Endodermal cell (in vitro differentiated cells): Measurements from ENCODE around the gene NTSR1. TPM values are rescaled to one million over a fixed set of nuclear protein-coding genes. Genes with fewer than 3 reads are reported as not detected.

Experiments used
- DNase-seq: peaks from one replicate; pipeline ENCODE4 v3.0.0-alpha.2; 2017
- H3K27ac ChIP-seq: 2 replicates; pipeline ENCODE4 v1.5.1; 2013; ENCODE audit warnings: mild to moderate bottlenecking, low read depth, low read length, moderate library complexity
- H3K27me3 ChIP-seq: 2 replicates; pipeline ENCODE4 v1.6.1; 2013; ENCODE audit warnings: mild to moderate bottlenecking, low read length, moderate library complexity; ENCODE audit not compliant: insufficient read depth, control insufficient read depth, poor library complexity, severe bottlenecking
- H3K36me3 ChIP-seq: 2 replicates; pipeline ENCODE4 v1.7.0; 2013; ENCODE audit warnings: mild to moderate bottlenecking, low read length, moderate library complexity; ENCODE audit not compliant: control insufficient read depth, insufficient read depth
- H3K4me1 ChIP-seq: one replicate; pipeline ENCODE4 v1.7.0; 2013; ENCODE audit warnings: low read length; ENCODE audit not compliant: control insufficient read depth, insufficient read depth
- H3K4me3 ChIP-seq: 2 replicates; pipeline ENCODE4 v1.5.1; 2013; ENCODE audit warnings: mild to moderate bottlenecking, low read length, moderate library complexity
- H3K9ac ChIP-seq: 2 replicates; pipeline ENCODE4 v1.6.1; 2013; ENCODE audit warnings: mild to moderate bottlenecking, low read length, moderate library complexity; ENCODE audit not compliant: poor library complexity, severe bottlenecking; ENCODE audit errors: extremely low read depth
- H3K9me3 ChIP-seq: 2 replicates; pipeline ENCODE4 v1.6.1; 2013; ENCODE audit warnings: mild to moderate bottlenecking, low read length, moderate library complexity; ENCODE audit not compliant: control insufficient read depth
- H3K27ac Mint-ChIP-seq: 2 replicates; pipeline ENCODE4 v1.8.0; 2020; ENCODE audit warnings: mixed read lengths
- H3K27me3 Mint-ChIP-seq: 2 replicates; pipeline ENCODE4 v1.8.0; 2021; ENCODE audit warnings: mild to moderate bottlenecking, mixed read lengths; ENCODE audit not compliant: insufficient read depth
- H3K36me3 Mint-ChIP-seq: 2 replicates; pipeline ENCODE4 v1.8.0; 2020; ENCODE audit warnings: low read depth, mixed read lengths
- H3K4me1 Mint-ChIP-seq: 2 replicates; pipeline ENCODE4 v1.8.0; 2020; ENCODE audit warnings: mixed read lengths
- H3K4me3 Mint-ChIP-seq: 2 replicates; pipeline ENCODE4 v1.8.0; 2020; ENCODE audit warnings: mild to moderate bottlenecking, moderate library complexity, mixed read lengths
- H3K9me3 Mint-ChIP-seq: 2 replicates; pipeline ENCODE4 v1.8.0; 2020; ENCODE audit warnings: mild to moderate bottlenecking, mixed read lengths
- WGBS, 2 experiments: methylation state at CpG; one replicate each; pipeline versions ENCODE4 v1.1.5 to v1.1.7; 2013; ENCODE audit warnings: missing lambda C conversion rate in 2 of 2, mixed read lengths in 1 of 2; ENCODE audit not compliant: insufficient coverage in 1 of 2, insufficient read length in 1 of 2; 5-methylcytosine and 5-hydroxymethylcytosine counted together
- total RNA-seq, 2 donors: library from RNA; stranded (reverse); fragmentation: NEBNext Ultra II Directional in 1 of 2; extraction: Animal tissue kit (Norgen Biotek cat#: 25700) in 1 of 2; gene quantifications; 2 replicates in 1 of 2; 3 replicates in 1 of 2; pipeline ENCODE4 v1.2.1, GENCODE V29; 2021
- TF ChIP-seq, protein P1 (sequence below): fragments of 200-600 bp; sonication (generic); conservative IDR thresholded peaks from 2 replicates; pipeline ENCODE4 v1.5.0; 2021; ENCODE audit warnings: antibody characterized with exemption, mild to moderate bottlenecking

Gene NTSR1
- total RNA-seq, 2 donors from 2014 or later, result 0.11 to 0.62 TPM

DNA sequence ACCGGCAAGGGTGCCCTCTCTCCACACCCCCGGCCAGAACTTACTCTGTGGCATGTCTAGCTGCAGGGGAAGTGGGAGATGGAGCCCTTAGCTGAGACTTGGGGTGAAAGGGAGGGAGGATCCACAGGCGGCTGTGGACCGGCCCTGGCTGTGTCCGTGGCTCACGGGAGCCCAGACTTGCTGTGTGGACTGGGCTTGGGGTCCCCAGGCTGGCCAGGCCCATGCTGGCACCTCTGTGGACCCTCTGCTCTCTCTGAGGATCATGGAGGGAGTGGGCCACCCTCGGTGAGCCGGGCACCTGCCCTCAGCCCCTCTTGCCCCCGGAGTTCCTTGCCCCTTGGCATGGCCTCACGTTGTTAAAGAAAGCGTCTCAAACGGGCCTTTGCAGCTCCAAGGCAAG lies 8.9 kb upstream of the NTSR1 start:
- H3K27me3 ChIP-seq, result no peaks in the 10 kb centered on the region
- no peaks in the 10 kb centered on the region for H3K36me3 ChIP-seq
- Mint-ChIP-seq H3K4me1 (peaks cover 2% of the 10 kb centered on the region), H3K27me3 (peaks cover 2% of the 10 kb centered on the region), H3K9me3 (no peaks in the 10 kb centered on the region), H3K4me3 (no peak overlapping the region), H3K27ac (no peak overlapping the region), H3K36me3 (no peaks in the 10 kb centered on the region)
- no peak overlapping the region for H3K9ac ChIP-seq
- TF ChIP-seq, protein P1, sequence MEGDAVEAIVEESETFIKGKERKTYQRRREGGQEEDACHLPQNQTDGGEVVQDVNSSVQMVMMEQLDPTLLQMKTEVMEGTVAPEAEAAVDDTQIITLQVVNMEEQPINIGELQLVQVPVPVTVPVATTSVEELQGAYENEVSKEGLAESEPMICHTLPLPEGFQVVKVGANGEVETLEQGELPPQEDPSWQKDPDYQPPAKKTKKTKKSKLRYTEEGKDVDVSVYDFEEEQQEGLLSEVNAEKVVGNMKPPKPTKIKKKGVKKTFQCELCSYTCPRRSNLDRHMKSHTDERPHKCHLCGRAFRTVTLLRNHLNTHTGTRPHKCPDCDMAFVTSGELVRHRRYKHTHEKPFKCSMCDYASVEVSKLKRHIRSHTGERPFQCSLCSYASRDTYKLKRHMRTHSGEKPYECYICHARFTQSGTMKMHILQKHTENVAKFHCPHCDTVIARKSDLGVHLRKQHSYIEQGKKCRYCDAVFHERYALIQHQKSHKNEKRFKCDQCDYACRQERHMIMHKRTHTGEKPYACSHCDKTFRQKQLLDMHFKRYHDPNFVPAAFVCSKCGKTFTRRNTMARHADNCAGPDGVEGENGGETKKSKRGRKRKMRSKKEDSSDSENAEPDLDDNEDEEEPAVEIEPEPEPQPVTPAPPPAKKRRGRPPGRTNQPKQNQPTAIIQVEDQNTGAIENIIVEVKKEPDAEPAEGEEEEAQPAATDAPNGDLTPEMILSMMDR, result no peak
- H3K9me3 ChIP-seq, result no peaks in the 10 kb centered on the region
- H3K4me3 ChIP-seq, result no peak overlapping the region
- 83 to 85% methylated on average over 5 to 12 of the region's 12 CpGs for WGBS, 2 experiments
- no peak overlapping the region for H3K27ac ChIP-seq
- no peak for DNase-seq
- no peaks in the 10 kb centered on the region for H3K4me1 ChIP-seq

DNA sequence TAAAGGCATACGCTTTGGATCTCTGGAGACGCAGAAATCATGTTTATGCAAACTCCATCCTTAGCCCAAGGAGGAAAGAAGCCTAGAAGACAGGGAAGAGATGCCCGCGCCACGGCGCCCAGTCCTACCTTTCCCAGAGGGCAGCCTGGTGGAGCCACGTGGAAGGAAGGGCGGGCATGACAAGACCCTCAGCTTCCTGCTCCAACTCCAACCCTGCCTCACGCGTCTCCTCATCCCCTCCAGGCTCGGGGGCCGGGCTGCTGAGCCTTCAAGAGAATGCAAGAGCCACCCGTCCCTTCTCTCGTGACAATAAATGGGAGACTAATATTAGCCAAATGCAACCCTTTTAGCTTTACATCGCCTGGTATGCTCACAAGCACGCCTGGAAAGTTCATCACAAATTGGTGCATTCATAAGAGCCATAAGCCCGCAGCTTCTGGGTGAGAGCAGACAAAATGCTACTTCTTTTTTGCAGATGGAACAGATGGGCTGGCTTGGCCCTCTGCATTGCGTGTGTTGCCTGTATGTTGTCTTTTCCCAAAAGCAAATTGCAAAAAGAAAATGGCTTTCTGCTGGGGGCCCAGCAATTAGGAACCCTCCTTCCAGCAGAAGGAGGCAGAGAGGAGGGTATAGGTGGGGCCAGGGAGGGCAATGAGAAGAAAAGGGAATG lies 8.2 kb upstream of the NTSR1 start:
- H3K9ac ChIP-seq, result no peak overlapping the region
- Mint-ChIP-seq H3K27ac (no peak overlapping the region), H3K36me3 (no peaks in the 10 kb centered on the region), H3K4me3 (no peak overlapping the region), H3K9me3 (no peaks in the 10 kb centered on the region), H3K4me1 (peaks cover 2% of the 10 kb centered on the region), H3K27me3 (peaks cover 2% of the 10 kb centered on the region)
- no peak overlapping the region for H3K4me3 ChIP-seq
- no peaks in the 10 kb centered on the region for H3K27me3 ChIP-seq
- no peak for DNase-seq
- H3K9me3 ChIP-seq, result no peaks in the 10 kb centered on the region
- no peaks in the 10 kb centered on the region for H3K4me1 ChIP-seq
- H3K27ac ChIP-seq, result no peak overlapping the region
- H3K36me3 ChIP-seq, result no peaks in the 10 kb centered on the region
- WGBS, 2 experiments, result 89 to 91% methylated on average over 16 to 18 of the region's 18 CpGs
- TF ChIP-seq, protein P1, result no peak

DNA sequence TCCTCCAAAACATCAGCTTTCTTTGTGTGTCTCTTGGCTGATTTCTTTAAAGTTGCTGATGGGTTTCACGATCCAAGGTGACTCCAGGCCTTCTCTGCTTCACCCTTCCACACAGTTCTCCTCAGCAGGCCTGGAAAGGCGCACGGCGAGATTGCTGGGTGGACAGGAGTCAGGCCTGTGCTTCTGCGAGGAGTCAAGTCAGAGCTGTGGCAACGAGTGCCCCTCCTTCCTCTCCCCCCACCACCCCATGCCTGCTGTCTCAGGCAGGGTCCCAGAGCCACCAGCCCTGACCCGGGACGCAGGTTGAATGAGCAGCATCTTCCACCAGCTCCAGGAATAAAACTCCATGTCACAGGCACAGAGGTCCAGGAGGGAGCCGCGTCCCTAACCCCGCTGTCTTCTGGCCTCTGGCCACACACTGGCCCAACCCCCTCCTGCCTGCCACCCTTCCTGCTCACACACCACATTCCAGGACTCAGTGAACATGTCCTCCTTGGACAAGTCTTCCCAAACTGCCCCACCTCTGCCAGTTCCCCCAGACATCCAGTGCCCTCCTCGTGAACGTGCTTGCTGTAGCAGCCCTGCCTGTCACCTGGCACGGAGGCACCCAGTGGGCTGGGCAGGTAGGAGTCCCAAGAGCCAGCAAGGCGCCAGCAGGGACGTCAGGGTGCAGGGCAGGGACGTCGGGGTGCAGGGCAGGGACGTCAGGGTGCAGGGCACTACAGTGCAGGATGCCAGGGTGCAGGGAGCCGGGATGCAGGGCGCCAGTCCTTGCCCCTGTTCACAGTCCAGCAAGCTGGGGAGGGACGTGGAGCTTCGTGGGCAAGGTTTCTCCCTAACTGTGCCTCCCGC lies 7.2 kb upstream of the NTSR1 start:
- DNase-seq, result no peak
- H3K4me1 Mint-ChIP-seq, result peaks cover under 1% of the 10 kb centered on the region
- no peaks in the 10 kb centered on the region for H3K4me1 ChIP-seq
- H3K36me3 Mint-ChIP-seq, result no peaks in the 10 kb centered on the region
- no peaks in the 10 kb centered on the region for H3K9me3 ChIP-seq
- H3K9ac ChIP-seq, result no peak overlapping the region
- H3K36me3 ChIP-seq, result no peaks in the 10 kb centered on the region
- no peak overlapping the region for H3K4me3 ChIP-seq
- peaks cover 5% of the 10 kb centered on the region for H3K27me3 Mint-ChIP-seq
- WGBS, 2 experiments, result 87 to 91% methylated on average over 13 to 24 of the region's 24 CpGs
- H3K27ac Mint-ChIP-seq, result no peak overlapping the region
- no peak overlapping the region for H3K27ac ChIP-seq
- H3K9me3 Mint-ChIP-seq, result no peaks in the 10 kb centered on the region
- H3K4me3 Mint-ChIP-seq, result no peak overlapping the region
- TF ChIP-seq, protein P1, result no peak
- no peaks in the 10 kb centered on the region for H3K27me3 ChIP-seq
